Esophagus squamous epithelium (tissue), 4 donors: ENCODE results near the gene HAPLN3.

Experiments used
- CTCF ChIP-seq, 6 experiments: fragments of 450-650 bp in 4 of 6; fragments of 200-600 bp in 2 of 6; sonication (generic) in 2 of 6; IDR thresholded peaks; one replicate each; pipeline ENCODE4 v1.5.1; 2016 to 2019; ENCODE audit warnings: antibody characterized with exemption in 6 of 6, mild to moderate bottlenecking in 4 of 6, moderate library complexity in 4 of 6
- POLR2A ChIP-seq, 4 donors: fragments of 450-650 bp; IDR thresholded peaks; one replicate each; pipeline ENCODE4 v1.6.1; 2017; ENCODE audit warnings: antibody characterized with exemption in 4 of 4, mild to moderate bottlenecking in 4 of 4, moderate library complexity in 3 of 4

- TF ChIP-seq CTCF (IDR thresholded peaks at IDR 0.05) (no peak), POLR2A (IDR thresholded peaks at IDR 0.05) (no peak)
These were observed 56.2 kb downstream of the HAPLN3 start for GRCh38 chr15:88839146-88839545.
